Fibroblast of lung (primary cell): ENCODE data around the gene PATJ.

Experiments used
- CTCF ChIP-seq, 2 donors: IDR thresholded peaks in 1 of 2; conservative IDR thresholded peaks in 1 of 2; 1 replicate in 1 of 2; 2 replicates in 1 of 2; pipeline ENCODE4 v1.5.1; 2011 to 2012; ENCODE audit warnings: low read length in 2 of 2, control low read depth in 1 of 2, inconsistent platforms in 1 of 2, low read depth in 1 of 2, mild to moderate bottlenecking in 1 of 2
- EZH2 ChIP-seq: IDR thresholded peaks from 2 replicates; pipeline ENCODE4 v1.5.1; 2012; ENCODE audit warnings: low read length, control low read depth, mild to moderate bottlenecking; ENCODE audit errors: missing control alignments

DNA sequence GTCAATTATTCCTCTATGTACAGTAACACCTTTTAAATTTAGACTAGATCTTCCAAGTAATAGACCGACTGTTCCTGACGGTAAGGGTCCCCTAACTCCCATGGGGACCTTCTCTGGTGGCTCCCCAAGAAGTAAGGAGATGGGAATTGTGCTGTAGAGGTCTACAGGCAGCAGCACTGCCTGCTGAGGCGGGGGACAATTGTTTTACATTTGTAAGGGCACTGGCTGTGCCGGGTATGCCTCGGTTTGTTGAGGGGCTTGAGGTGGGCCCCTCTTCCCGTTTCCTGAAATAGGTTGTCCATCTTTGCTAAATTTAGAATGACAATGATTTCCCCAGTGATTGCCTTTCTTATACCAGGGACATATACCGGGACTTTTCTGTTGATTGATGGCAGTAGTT is 439.3 kb downstream of the PATJ start:
- TF ChIP-seq CTCF (conservative IDR thresholded peaks at IDR 0.05 in 1 of 2, IDR thresholded peaks at IDR 0.05 in 1 of 2; ENCODE audit: low read depth in 1 of 2, low read length in 2 of 2) (no peak), EZH2 (no peak)
